HEK293 (cell line): ENCODE results near the gene ZNF708.
A peak's percentile ranks its signal among the peaks of the same experiment; 100 is the strongest.
"Not testable (repeated sequence)": the region's sequence is repeated elsewhere in the genome, so short reads cannot be mapped to it uniquely, and the experiment has no call there.

Experiments
- CTCF ChIA-PET: fragments of 350-600 bp; formaldehyde crosslinking; extraction: SDS; loops from one replicate; lab custom pipeline; 2021; ENCODE audit warnings: antibody characterized with exemption; lab: Yijun Ruan, JAX
- POLR2A ChIA-PET: fragments of 300-600 bp; formaldehyde crosslinking; extraction: SDS; loops from one replicate; lab custom pipeline; 2020; ENCODE audit warnings: antibody characterized with exemption, inconsistent platforms; lab: Yijun Ruan, JAX
- H3K27ac ChIP-seq: fragments of 200-500 bp; sonication (Bioruptor generic); 2 replicates; pipeline ENCODE4 v1.5.1; 2014; ENCODE audit warnings: low read depth, low read length, control low read depth, inconsistent platforms; ENCODE audit errors: extremely low read depth
- H3K36me3 ChIP-seq, 2 experiments: fragments of 200-500 bp in 1 of 2; sonication (Bioruptor generic) in 1 of 2; 1 replicate in 1 of 2; 2 replicates in 1 of 2; pipeline ENCODE4 v1.5.1; 2014 to 2017; ENCODE audit warnings: inconsistent platforms in 2 of 2, low read length in 2 of 2; ENCODE audit not compliant: control insufficient read depth in 2 of 2, insufficient read depth in 1 of 2
- H3K4me1 ChIP-seq: fragments of 200-500 bp; sonication (Bioruptor generic); 2 replicates; pipeline ENCODE4 v1.5.1; 2014; ENCODE audit warnings: mild to moderate bottlenecking, low read length, inconsistent platforms; ENCODE audit not compliant: control insufficient read depth, insufficient read depth
- H3K4me3 ChIP-seq: 2 replicates; pipeline ENCODE4 v1.5.1; 2011; ENCODE audit warnings: low read depth, mild to moderate bottlenecking, control low read depth, low read length, moderate library complexity
- H3K9me3 ChIP-seq: fragments of 200-500 bp; sonication (Bioruptor generic); 2 replicates; pipeline ENCODE4 v1.5.1; 2014; ENCODE audit warnings: low read depth, low read length, inconsistent platforms; ENCODE audit not compliant: control insufficient read depth, insufficient read depth
- SCRT2 ChIP-seq: fragments of 450-650 bp; formaldehyde crosslinking; IDR thresholded peaks from 2 replicates; pipeline ENCODE4 v1.5.1; 2016; ENCODE audit warnings: missing biosample characterization, missing genetic modification characterization
- ZBTB44 ChIP-seq: fragments of 450-650 bp; IDR thresholded peaks from 2 replicates; pipeline ENCODE4 v1.5.1; 2018; ENCODE audit warnings: missing biosample characterization, mild to moderate bottlenecking, missing genetic modification characterization
- ZNF146 ChIP-seq: fragments of 450-650 bp; formaldehyde crosslinking; IDR thresholded peaks from 2 replicates; pipeline ENCODE4 v1.5.1; 2016; ENCODE audit warnings: missing biosample characterization, missing genetic modification characterization
- ZNF311 ChIP-seq: fragments of 450-650 bp; formaldehyde crosslinking; IDR thresholded peaks from 2 replicates; pipeline ENCODE4 v1.5.1; 2017; ENCODE audit warnings: missing biosample characterization, missing genetic modification characterization, borderline replicate concordance
- ZNF654 ChIP-seq: fragments of 450-650 bp; formaldehyde crosslinking; IDR thresholded peaks from 2 replicates; pipeline ENCODE4 v1.5.1; 2016; ENCODE audit warnings: low read depth, missing biosample characterization, missing genetic modification characterization

Gene ZNF708

GRCh38 chr19:21260164-21260847 lies 68.9 kb downstream of the ZNF708 start (continued):
- TF ChIP-seq ZNF146 (tag by site-specific recombination) (no peak), SCRT2 (no peak), ZNF311 (tag by site-specific recombination) (no peak)
- TF ChIP-seq, all 188 proteins: peak for 0

DNA sequence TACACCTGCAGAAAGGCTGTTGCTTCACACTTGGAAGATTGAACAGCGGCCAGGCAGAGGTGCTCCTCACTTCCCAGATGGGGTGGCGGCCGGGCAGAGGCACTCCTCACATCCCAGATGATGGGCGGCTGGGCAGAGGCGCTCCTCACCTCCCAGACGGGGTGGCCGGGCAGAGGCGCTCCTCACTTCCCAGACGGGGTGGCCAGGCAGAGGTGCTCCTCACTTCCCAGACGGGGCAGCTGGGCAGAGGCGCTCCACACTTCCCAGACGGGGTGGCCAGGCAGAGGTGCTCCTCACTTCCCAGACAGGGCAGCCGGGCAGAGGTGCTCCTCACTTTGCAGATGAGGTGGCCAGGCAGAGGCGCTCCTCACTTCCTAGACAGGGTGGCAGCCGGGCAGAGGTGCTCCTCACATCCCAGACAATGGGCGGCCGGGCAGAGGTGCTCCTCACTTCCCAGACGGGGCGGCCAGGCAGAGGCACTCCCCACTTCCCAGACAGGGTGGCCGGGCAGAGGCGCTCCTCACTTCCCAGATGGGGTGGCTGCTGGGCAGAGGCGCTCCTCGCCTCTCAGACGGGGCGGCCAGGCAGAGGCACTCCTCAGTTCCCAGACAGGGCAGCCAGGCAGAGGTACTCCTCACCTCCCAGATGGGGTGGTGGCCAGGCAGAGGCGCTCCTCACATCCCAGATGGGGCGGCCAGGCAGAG lies 69.6 kb downstream of the ZNF708 start:
- H3K9me3 ChIP-seq, H3K4me3 ChIP-seq, POLR2A ChIA-PET, H3K27ac ChIP-seq, H3K4me1 ChIP-seq, H3K36me3 ChIP-seq: not testable (repeated sequence)
- CTCF ChIA-PET: interaction anchor here (0.6 kb wide), 1 partner anchor 457 kb away, joined by 3 read pairs; no protein-coding TSS in a partner anchor

GRCh38 chr19:21256722-21257121 lies 72.5 kb downstream of the ZNF708 start:
- Histone ChIP-seq H3K4me1 (no peaks in the 10 kb centered on the region), H3K4me3 (no peak overlapping the region), H3K9me3 (no peaks in the 10 kb centered on the region), H3K27ac (no peak overlapping the region), H3K36me3 (no peaks in the 10 kb centered on the region)
- ChIA-PET CTCF (interaction anchor here (0.8 kb wide), 1 partner anchor 9 kb away, joined by 3 read pairs; no protein-coding TSS in a partner anchor), POLR2A (no interaction called here)
- TF ChIP-seq ZNF654 (peak; percentile 15), ZBTB44 (tag by site-specific recombination) (no peak)
